Nephron progenitor cell (in vitro differentiated cells): Measurements from ENCODE around the gene FAM170B.

Source experiments
- DNase-seq: peaks from one replicate; pipeline ENCODE4 v3.0.0; 2021
- H3K27ac Mint-ChIP-seq: 2 replicates; pipeline ENCODE4 v1.8.0; 2021; ENCODE audit warnings: mild to moderate bottlenecking, moderate library complexity, mixed read lengths
- H3K27me3 Mint-ChIP-seq: 2 replicates; pipeline ENCODE4 v1.8.0; 2021; ENCODE audit warnings: mild to moderate bottlenecking, low read depth, mixed read lengths; ENCODE audit not compliant: poor library complexity
- H3K36me3 Mint-ChIP-seq: 2 replicates; pipeline ENCODE4 v1.8.0; 2021; ENCODE audit warnings: low read depth, mixed read lengths
- H3K4me1 Mint-ChIP-seq: 2 replicates; pipeline ENCODE4 v1.8.0; 2021; ENCODE audit warnings: mixed read lengths
- H3K4me3 Mint-ChIP-seq: 2 replicates; pipeline ENCODE4 v1.8.0; 2021; ENCODE audit warnings: mild to moderate bottlenecking, moderate library complexity, mixed read lengths
- H3K9me3 Mint-ChIP-seq: 2 replicates; pipeline ENCODE4 v1.8.0; 2021; ENCODE audit warnings: mild to moderate bottlenecking, moderate library complexity, mixed read lengths
- CTCF ChIP-seq: fragments of 200-600 bp; sonication (generic); IDR thresholded peaks from 2 replicates; pipeline ENCODE4 v1.5.0; 2021; ENCODE audit warnings: antibody characterized with exemption

The FAM170B gene

DNA sequence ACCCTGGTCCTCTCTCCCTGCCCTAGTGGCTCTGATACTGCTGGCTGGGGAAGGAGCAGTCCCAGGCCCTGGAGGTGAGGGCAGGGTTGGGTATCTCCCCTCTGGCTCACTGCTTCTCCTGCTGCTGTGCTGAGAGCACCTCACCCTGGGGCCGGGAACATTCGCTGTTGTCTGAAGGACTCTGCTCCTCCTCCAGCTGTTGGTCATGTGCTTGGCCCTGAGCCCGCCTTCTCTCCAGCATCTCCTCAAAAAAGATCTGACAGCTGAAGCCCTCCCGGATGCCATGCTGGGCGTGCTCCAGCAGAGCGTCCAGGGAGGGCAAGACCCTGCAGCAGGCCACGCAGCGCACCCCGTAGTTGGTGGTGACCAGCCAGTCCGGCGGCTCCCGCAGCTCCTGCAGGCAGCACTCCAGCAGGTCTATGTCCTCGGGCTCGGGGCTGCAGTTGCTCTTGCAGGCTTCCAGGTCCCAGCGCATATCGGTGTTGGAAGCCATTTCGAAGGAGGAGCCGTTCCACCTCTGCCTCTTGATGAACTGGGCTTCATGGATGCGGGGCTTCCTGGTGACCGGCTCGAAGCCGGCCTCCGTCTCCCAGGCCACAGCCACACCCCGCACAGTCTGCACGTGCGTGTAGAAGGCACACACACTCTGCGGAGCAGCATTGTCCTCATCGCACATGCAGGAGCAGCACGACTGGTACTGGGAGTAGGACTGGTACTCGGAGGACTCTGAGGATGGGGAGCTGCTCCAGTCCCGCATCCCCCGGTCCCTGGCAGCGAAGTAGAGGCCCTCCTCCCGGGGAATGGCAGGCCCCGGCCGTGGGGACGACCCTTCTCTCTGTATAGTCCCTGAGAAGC, 2.1 kb downstream of the FAM170B start:
- Mint-ChIP-seq H3K27me3 (peaks cover 14% of the 10 kb centered on the region), H3K4me1 (peaks cover 29% of the 10 kb centered on the region), H3K9me3 (peaks cover 6% of the 10 kb centered on the region), H3K27ac (no peak overlapping the region), H3K36me3 (no peaks in the 10 kb centered on the region), H3K4me3 (no peak overlapping the region)
- no peak for DNase-seq
- TF ChIP-seq CTCF, result no peak

DNA sequence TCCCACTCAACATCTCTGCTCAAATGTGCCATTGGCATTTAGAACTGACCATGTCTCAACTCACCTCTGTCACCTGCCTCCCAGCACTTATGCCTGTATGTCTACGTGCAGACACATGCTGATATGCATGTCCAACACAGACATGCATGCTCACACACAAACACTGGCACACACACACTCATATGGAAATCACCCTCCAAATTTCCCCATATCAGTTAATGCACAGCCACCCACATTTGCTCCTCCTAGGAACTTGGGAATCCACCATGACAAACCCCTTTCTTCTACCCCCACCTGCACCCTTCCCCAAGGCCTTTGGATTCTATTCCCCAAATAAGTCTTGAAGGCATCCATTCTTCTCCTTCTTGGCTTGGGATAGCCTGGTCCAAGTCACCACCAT, 4.4 kb downstream of the FAM170B start:
- no peak overlapping the region for H3K27ac Mint-ChIP-seq
- no peak for DNase-seq

DNA sequence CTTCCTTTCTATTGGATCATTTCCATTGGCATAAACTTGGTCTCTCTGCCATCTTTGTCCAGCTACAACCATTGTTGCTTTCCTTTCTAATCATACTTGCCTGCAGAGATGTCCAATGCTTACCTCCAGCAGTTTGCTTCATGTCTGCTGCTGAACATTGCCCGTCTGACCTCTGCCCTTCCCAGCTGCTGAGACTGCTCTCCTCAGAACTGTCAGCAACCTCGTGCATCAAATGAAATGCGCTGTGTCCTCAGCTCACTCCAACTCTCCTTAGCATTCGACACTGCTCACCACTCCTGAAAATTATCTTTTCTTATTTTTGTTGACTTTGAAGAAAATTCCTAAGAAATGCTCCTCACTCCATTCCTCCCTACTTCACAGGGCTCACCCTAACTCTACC, 5.0 kb downstream of the FAM170B start:
- peaks cover 18% of the 10 kb centered on the region for H3K27me3 Mint-ChIP-seq
- no peak for DNase-seq

More for the DNA sequence above, 4.4 kb downstream of the FAM170B start:
- Mint-ChIP-seq H3K36me3 (no peaks in the 10 kb centered on the region), H3K4me3 (no peak overlapping the region), H3K27me3 (peaks cover 14% of the 10 kb centered on the region), H3K4me1 (peaks cover 10% of the 10 kb centered on the region), H3K9me3 (peaks cover 4% of the 10 kb centered on the region)
- TF ChIP-seq CTCF, result no peak

DNA sequence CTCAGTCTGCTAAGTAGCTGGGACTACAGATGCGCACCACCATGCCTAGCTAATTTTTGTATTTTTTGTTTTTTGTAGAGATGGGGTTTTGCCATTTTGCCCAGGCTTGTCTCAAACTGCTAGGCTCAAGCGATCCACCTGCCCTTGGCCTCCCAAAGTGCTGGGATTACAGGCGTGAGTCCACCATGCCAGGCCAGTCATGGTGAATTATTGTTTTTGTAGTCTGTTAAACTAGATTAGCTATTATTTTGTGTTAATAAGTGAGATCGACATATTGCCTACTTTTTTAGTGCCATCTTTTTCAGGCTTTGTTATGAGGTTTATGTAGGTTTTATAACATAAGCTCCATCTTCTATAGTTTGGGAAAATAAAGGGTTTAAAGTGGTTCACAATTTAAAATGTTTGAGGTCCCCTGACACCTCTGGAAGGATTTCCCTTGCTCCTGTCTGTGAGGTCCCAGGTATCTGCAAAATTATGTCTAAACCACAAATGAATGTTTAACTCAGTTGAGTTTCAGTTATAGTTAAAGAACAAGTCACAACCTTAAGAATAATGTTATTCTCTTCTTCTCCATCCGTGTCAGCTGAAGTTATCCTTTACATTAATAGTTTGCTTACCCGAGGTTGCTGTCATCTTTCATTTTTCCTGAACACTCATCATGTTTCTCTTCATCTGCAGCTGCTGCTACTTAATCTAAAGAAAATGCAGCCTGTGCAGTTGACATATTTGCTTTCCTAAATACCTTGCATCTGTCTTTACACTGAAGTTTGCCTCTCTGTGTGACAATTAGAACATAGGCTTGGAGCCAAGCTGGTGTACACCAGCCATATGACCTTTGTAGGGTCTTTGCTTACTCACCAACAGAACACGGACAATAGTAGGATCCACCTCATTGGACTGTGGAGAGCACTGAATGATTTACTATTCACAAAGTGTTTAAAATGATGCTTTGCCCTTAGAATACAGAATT, 9.6 kb downstream of the FAM170B start:
- Mint-ChIP-seq H3K27me3 (peaks cover 27% of the 10 kb centered on the region), H3K36me3 (no peaks in the 10 kb centered on the region), H3K4me3 (no peak overlapping the region), H3K4me1 (peaks cover 11% of the 10 kb centered on the region), H3K9me3 (peaks cover 18% of the 10 kb centered on the region), H3K27ac (no peak overlapping the region)
- no peak for TF ChIP-seq CTCF
- no peak for DNase-seq

More for the DNA sequence above, 5.0 kb downstream of the FAM170B start:
- no peak for TF ChIP-seq CTCF
- no peak overlapping the region for H3K4me3 Mint-ChIP-seq
- H3K27ac Mint-ChIP-seq, result no peak overlapping the region
- peaks cover 8% of the 10 kb centered on the region for H3K9me3 Mint-ChIP-seq
- no peaks in the 10 kb centered on the region for H3K36me3 Mint-ChIP-seq
- H3K4me1 Mint-ChIP-seq, result peaks cover 7% of the 10 kb centered on the region

DNA sequence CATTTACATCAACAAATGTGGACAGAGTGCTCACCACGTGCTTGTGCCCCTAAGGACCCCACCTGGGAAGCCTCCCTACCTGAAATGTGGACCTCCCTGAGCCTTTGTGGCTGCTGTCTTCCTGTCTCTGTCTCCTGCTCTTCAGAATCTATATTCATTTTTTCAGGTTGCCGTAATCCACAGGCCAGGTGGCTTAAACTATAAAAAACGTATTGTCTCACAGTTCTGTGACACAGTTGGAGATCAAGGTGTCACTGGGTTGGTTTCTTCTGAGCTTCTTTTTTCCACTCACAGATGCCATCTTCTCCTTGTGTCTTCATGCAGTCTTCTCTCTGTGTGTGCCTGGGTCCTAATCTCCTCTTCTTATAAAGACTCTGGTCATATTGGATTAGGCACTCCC, 12.9 kb downstream of the FAM170B start:
- peaks cover 18% of the 10 kb centered on the region for H3K9me3 Mint-ChIP-seq
- DNase-seq, result no peak

More for the DNA sequence above, 12.9 kb downstream of the FAM170B start:
- Mint-ChIP-seq H3K4me1 (peaks cover 19% of the 10 kb centered on the region), H3K27me3 (peaks cover 43% of the 10 kb centered on the region), H3K36me3 (no peaks in the 10 kb centered on the region), H3K4me3 (no peak overlapping the region), H3K27ac (no peak overlapping the region)
- TF ChIP-seq CTCF, result no peak
